Measurements from ENCODE around the gene STAC.

Gene STAC

DNA sequence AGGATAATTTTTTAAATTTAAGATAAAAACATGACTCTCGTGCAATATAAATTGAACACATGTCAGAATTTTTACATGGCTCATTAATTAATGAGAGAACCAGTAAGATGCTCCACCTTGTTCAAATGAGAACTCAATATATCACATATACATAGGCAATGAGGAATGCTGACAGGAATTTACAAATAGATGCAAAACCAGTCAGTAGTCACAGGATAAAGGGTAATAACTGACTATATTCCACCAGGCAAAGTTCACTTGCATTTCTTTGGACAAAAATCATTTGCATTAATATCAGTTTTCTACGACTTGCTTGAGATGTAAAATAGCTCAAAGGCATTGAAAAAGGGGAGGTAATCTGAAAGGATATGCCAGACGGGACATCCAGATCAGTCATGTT lies 139.4 kb downstream of the STAC start:
- no peaks in the 10 kb centered on the region for H3K36me3 ChIP-seq
- TF ChIP-seq, protein P1, sequence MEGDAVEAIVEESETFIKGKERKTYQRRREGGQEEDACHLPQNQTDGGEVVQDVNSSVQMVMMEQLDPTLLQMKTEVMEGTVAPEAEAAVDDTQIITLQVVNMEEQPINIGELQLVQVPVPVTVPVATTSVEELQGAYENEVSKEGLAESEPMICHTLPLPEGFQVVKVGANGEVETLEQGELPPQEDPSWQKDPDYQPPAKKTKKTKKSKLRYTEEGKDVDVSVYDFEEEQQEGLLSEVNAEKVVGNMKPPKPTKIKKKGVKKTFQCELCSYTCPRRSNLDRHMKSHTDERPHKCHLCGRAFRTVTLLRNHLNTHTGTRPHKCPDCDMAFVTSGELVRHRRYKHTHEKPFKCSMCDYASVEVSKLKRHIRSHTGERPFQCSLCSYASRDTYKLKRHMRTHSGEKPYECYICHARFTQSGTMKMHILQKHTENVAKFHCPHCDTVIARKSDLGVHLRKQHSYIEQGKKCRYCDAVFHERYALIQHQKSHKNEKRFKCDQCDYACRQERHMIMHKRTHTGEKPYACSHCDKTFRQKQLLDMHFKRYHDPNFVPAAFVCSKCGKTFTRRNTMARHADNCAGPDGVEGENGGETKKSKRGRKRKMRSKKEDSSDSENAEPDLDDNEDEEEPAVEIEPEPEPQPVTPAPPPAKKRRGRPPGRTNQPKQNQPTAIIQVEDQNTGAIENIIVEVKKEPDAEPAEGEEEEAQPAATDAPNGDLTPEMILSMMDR (IDR thresholded peaks at IDR 0.05): no peak

DNA sequence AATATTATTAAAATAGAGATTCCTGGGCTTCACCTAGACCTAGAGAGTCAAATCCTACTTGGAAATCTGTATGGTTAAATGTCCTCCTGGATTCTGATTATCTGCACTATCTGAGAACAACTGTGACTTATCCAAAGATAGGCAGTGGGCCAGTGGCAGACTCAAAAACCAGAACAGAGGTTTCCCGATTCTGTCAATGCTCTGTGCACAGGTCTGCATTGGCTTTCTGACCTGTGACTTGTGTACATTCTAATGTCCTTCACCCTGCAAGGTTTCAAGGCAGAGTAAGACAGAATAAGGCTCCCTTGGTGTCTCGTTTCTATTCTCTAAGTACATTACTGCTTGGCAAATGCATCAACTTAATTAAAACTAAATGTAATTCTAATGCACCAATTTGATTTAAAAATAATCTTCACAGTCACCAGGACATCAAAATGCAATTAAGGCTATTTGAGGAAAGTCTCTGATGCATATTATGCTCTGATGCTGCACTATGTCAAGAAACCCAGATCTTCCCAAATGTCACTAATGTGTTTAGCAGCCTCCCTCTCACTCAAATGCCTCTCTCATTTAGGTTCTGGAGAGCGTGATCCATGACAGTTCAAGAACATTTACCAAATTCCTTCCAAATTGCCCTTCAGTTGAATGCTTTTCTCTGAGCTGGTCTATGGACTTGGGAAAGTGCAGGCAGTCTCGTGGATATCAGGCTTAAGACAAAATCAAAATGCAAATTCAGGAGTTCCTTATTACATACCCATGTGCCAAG lies 140.1 kb downstream of the STAC start:
- TF ChIP-seq, protein P1 (IDR thresholded peaks at IDR 0.05): no peak
- no peak overlapping the region for H3K4me3 ChIP-seq (ENCODE audit: low read depth in 1 of 2, low read length in 1 of 2)
- no peaks in the 10 kb centered on the region for H3K36me3 ChIP-seq
- no peaks in the 10 kb centered on the region for H3K9me3 ChIP-seq
- no peaks in the 10 kb centered on the region for H3K27me3 ChIP-seq
- no peaks in the 10 kb centered on the region for H3K4me1 ChIP-seq (ENCODE audit: control insufficient read depth in 1 of 2, insufficient read depth in 1 of 2, low read depth in 1 of 2, low read length in 1 of 2)
- no peak overlapping the region for H3K27ac ChIP-seq

More for the DNA sequence above, 139.4 kb downstream of the STAC start:
- Histone ChIP-seq H3K9me3 (no peaks in the 10 kb centered on the region), H3K27me3 (no peaks in the 10 kb centered on the region), H3K27ac (no peak overlapping the region), H3K4me1 (ENCODE audit: control insufficient read depth in 1 of 2, insufficient read depth in 1 of 2, low read depth in 1 of 2, low read length in 1 of 2) (no peaks in the 10 kb centered on the region), H3K4me3 (ENCODE audit: low read depth in 1 of 2, low read length in 1 of 2) (no peak overlapping the region)

DNA sequence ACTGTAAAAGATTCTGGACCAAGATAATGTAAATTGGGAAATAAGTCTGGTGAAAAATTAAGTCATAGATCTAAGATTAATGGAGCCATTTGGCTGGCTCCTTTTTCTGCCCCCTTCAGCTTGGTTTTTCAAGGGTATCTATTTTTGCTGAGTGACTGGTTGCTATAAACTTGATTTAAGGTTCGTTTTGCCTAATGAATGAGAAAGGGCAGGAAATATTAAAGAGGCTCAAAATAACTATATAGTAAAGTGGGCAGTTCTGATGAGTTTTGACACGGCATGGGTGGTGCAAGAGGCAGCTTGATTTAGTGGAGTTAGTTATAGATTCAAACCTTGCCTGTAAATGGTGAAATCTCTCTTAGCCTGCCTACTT lies 140.7 kb downstream of the STAC start:
- Histone ChIP-seq H3K36me3 (no peaks in the 10 kb centered on the region), H3K9me3 (no peaks in the 10 kb centered on the region), H3K4me3 (ENCODE audit: low read depth in 1 of 2, low read length in 1 of 2) (no peak overlapping the region), H3K27ac (no peak overlapping the region), H3K4me1 (ENCODE audit: control insufficient read depth in 1 of 2, insufficient read depth in 1 of 2, low read depth in 1 of 2, low read length in 1 of 2) (no peaks in the 10 kb centered on the region), H3K27me3 (no peaks in the 10 kb centered on the region)
- TF ChIP-seq, protein P1 (IDR thresholded peaks at IDR 0.05): no peak

DNA sequence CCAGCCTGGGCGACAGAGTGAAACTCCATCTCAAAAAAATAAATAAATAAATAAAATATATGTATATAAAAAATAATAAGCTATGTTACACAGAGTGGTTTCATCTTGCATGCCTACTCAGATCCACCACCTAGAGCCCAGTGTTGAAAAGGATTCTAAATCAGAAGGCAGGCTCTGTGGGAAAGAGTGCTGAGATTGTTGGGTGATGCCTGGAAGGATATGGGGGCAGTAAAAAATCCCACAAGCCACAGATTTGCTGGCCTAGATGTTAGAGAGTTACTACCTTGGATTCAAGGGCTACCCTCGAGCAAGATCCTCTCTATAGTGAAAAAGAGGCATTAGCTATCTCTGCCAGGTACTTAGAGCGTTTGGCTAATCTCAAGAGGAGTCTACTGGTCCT lies 144.3 kb downstream of the STAC start:
- H3K36me3 ChIP-seq: no peaks in the 10 kb centered on the region
- no peak overlapping the region for H3K27ac ChIP-seq
- H3K4me3 ChIP-seq (ENCODE audit: low read depth in 1 of 2, low read length in 1 of 2): no peak overlapping the region
- no peaks in the 10 kb centered on the region for H3K4me1 ChIP-seq (ENCODE audit: control insufficient read depth in 1 of 2, insufficient read depth in 1 of 2, low read depth in 1 of 2, low read length in 1 of 2)
- TF ChIP-seq, protein P1 (IDR thresholded peaks at IDR 0.05): no peak
- no peaks in the 10 kb centered on the region for H3K27me3 ChIP-seq
- H3K9me3 ChIP-seq: no peaks in the 10 kb centered on the region

DNA sequence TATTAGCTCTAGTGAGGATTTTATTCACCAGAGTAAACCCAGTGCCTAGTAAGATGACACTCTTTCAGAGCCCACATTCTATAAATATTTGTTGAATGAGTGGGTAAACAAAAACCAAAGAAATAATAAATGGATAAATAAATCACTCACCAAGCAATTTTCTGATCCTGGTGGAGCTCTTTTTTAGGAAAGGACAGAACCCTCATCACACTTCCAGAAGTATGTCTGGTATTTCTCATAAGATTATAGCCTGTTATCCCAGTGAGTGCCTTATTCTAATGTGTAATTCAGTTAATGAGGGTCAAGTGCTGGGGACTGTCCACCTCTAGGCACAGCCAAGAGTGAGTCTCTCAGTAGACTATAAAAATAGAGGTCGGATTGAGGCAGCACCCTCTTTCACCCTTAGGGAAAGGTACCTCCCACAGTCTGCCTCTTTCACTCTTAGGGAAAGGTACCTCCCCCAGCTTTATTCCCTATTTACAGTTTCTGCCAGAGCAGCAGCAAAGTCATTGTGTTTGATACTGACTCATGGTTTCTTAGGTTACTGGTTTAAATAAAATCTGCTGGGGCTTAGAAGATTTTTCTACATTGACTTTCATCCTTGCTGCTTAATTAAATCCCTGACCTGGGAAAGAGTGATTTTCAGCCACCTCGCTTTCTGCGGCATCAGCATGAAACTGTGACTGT lies 145.0 kb downstream of the STAC start:
- no peak overlapping the region for H3K27ac ChIP-seq
- TF ChIP-seq, protein P1 (IDR thresholded peaks at IDR 0.05): no peak

More for the DNA sequence above, 145.0 kb downstream of the STAC start:
- Histone ChIP-seq H3K4me1 (ENCODE audit: control insufficient read depth in 1 of 2, insufficient read depth in 1 of 2, low read depth in 1 of 2, low read length in 1 of 2) (no peaks in the 10 kb centered on the region), H3K9me3 (no peaks in the 10 kb centered on the region), H3K4me3 (ENCODE audit: low read depth in 1 of 2, low read length in 1 of 2) (no peak overlapping the region), H3K36me3 (no peaks in the 10 kb centered on the region), H3K27me3 (no peaks in the 10 kb centered on the region)

Data from neutrophil (primary cell).